B cell (primary cell): ENCODE measurements around the gene CEPT1. TPM values are rescaled to one million over a fixed set of nuclear protein-coding genes. Genes with fewer than 3 reads are reported as not detected.

Experiments
- ATAC-seq: fragments of 200-7000 bp; cut with Tn5 transposase; one replicate; pipeline ENCODE4 v1.10.0; 2021; ENCODE audit warnings: low read depth, mild to moderate bottlenecking, moderate number of reproducible peaks, moderate library complexity
- CTCF ChIA-PET: fragments of 350-600 bp; sonication (Branson Sonifier 250); formaldehyde crosslinking; loops from one replicate; lab custom pipeline; 2021; ENCODE audit warnings: antibody characterized with exemption, inconsistent platforms; lab: Charles Lee
- POLR2A ChIA-PET: fragments of 350-600 bp; sonication (Branson Sonifier 250); formaldehyde crosslinking; loops from one replicate; lab custom pipeline; 2021; ENCODE audit warnings: antibody characterized with exemption; lab: Charles Lee
- DNase-seq: peaks from one replicate; pipeline ENCODE4 v3.0.0; 2013
- H2AFZ ChIP-seq: 2 replicates; pipeline ENCODE4 v1.6.1; 2012; ENCODE audit warnings: mild to moderate bottlenecking, low read depth, low read length; ENCODE audit not compliant: insufficient read depth, poor library complexity, severe bottlenecking
- H3K27ac ChIP-seq, 2 donors: 1 replicate in 1 of 2; 2 replicates in 1 of 2; pipeline ENCODE4 v1.5.1; 2012 to 2013; ENCODE audit warnings: low read length in 2 of 2, mild to moderate bottlenecking in 2 of 2, moderate library complexity in 1 of 2
- H3K27me3 ChIP-seq, 4 experiments: fragments of 200-600 bp in 1 of 4; sonication (generic) in 1 of 4; replicated peaks in 1 of 4; 1 replicate in 2 of 4; 2 replicates in 2 of 4; pipeline versions ENCODE4 v1.6.1 to v1.7.0; 2013 to 2016; ENCODE audit warnings: low read length in 3 of 4, mild to moderate bottlenecking in 2 of 4, mixed read lengths in 1 of 4, moderate library complexity in 1 of 4; ENCODE audit not compliant: insufficient read depth in 4 of 4, control insufficient read depth in 3 of 4; ENCODE audit errors: control extremely low read depth in 1 of 4
- H3K36me3 ChIP-seq, 2 experiments: replicated peaks in 1 of 2; 1 replicate in 1 of 2; 2 replicates in 1 of 2; pipeline versions ENCODE4 v1.6.1 to v1.7.1; 2013; ENCODE audit warnings: low read length in 1 of 2; ENCODE audit not compliant: insufficient read depth in 2 of 2, control insufficient read depth in 1 of 2; ENCODE audit errors: control extremely low read depth in 1 of 2, extremely low read depth in 1 of 2
- H3K4me1 ChIP-seq, 2 donors: fragments of 200-600 bp in 1 of 2; sonication (generic) in 1 of 2; 1 replicate in 1 of 2; 2 replicates in 1 of 2; pipeline versions ENCODE4 v1.5.1 to v1.6.1; 2013 to 2017; ENCODE audit warnings: low read length in 2 of 2; ENCODE audit not compliant: control insufficient read depth in 2 of 2, insufficient read depth in 2 of 2
- H3K4me2 ChIP-seq: replicated peaks from 2 replicates; pipeline ENCODE3; 2012; ENCODE audit warnings: mild to moderate bottlenecking, low read depth, low read length; ENCODE audit not compliant: poor library complexity, severe bottlenecking
- H3K4me3 ChIP-seq, 5 experiments: fragments of 200-600 bp in 1 of 5; sonication (generic) in 1 of 5; 1 replicate in 3 of 5; 2 replicates in 2 of 5; pipeline versions ENCODE4 v1.5.1 to v1.7.0; 2011 to 2016; ENCODE audit warnings: low read length in 4 of 5, mild to moderate bottlenecking in 4 of 5, low read depth in 2 of 5, control low read depth in 1 of 5, moderate library complexity in 1 of 5; ENCODE audit not compliant: insufficient read depth in 1 of 5; ENCODE audit errors: control extremely low read depth in 1 of 5, extremely low read depth in 1 of 5
- H3K79me2 ChIP-seq: fragments of 200-600 bp; sonication (generic); one replicate; pipeline ENCODE4 v1.6.0; 2016; ENCODE audit warnings: low read length; ENCODE audit not compliant: control insufficient read depth, insufficient read depth
- H3K9ac ChIP-seq: fragments of 200-600 bp; sonication (generic); 2 replicates; pipeline ENCODE4 v1.6.1; 2017; ENCODE audit warnings: mild to moderate bottlenecking, low read length, moderate library complexity
- H3K9me3 ChIP-seq, 3 donors: one replicate each; pipeline versions ENCODE4 v1.6.1 to v1.7.1; 2013; ENCODE audit warnings: low read length in 2 of 3; ENCODE audit not compliant: control insufficient read depth in 2 of 3, insufficient read depth in 1 of 3; ENCODE audit errors: control extremely low read depth in 1 of 3
- H4K20me1 ChIP-seq: 2 replicates; pipeline ENCODE4 v1.6.0; 2012; ENCODE audit warnings: mild to moderate bottlenecking, low read length; ENCODE audit not compliant: insufficient read depth, control insufficient read depth, poor library complexity, severe bottlenecking
- H3K27ac Mint-ChIP-seq: one replicate; pipeline ENCODE4 v1.8.0; 2021; ENCODE audit warnings: mixed read lengths
- H3K27me3 Mint-ChIP-seq: one replicate; pipeline ENCODE4 v1.8.0; 2021; ENCODE audit warnings: mixed read lengths
- H3K4me1 Mint-ChIP-seq: one replicate; pipeline ENCODE4 v1.8.0; 2021; ENCODE audit warnings: mixed read lengths
- H3K4me3 Mint-ChIP-seq: one replicate; pipeline ENCODE4 v1.8.0; 2021; ENCODE audit warnings: mixed read lengths
- H3K9me3 Mint-ChIP-seq: one replicate; pipeline ENCODE4 v1.8.0; 2022; ENCODE audit warnings: mixed read lengths; ENCODE audit not compliant: insufficient read depth
- CTCF ChIP-seq: fragments of 200-600 bp; IDR thresholded peaks from one replicate; pipeline ENCODE4 v1.8.0; 2022; ENCODE audit warnings: antibody characterized with exemption, mild to moderate bottlenecking
- EZH2 ChIP-seq: IDR thresholded peaks from 2 replicates; pipeline ENCODE4 v1.6.1; 2012; ENCODE audit warnings: borderline replicate concordance, low read depth, mild to moderate bottlenecking, moderate library complexity, low read length; ENCODE audit not compliant: insufficient read depth, poor library complexity, severe bottlenecking
- WGBS: methylation state at CpG from one replicate; pipeline ENCODE4 v1.1.5; 2013; ENCODE audit warnings: missing lambda C conversion rate; ENCODE audit not compliant: insufficient coverage; 5-methylcytosine and 5-hydroxymethylcytosine counted together
- intact Hi-C: fragments of 100-400 bp; cut with micrococcal nuclease; formaldehyde crosslinking; loops from one replicate; pipeline ENCODE4 v1.10.0; 2022
- polyA plus RNA-seq: library from polyadenylated mRNA; depleted of rRNA; stranded (reverse); fragments of >200 nt; gene quantifications from 2 replicates; pipeline ENCODE4 v1.2.3, GENCODE V29; 2012
- total RNA-seq, 2 donors: library from RNA; stranded (reverse); fragments of 120-200 nt in 1 of 2; gene quantifications; 1 replicate in 1 of 2; 2 replicates in 1 of 2; pipeline versions ENCODE4 v1.2.3 to v1.2.4, GENCODE V29; 2013 to 2022

Gene CEPT1
- total and polyA plus RNA-seq, 2 donors (not counting 1 experiment from before 2014, with no cell fraction given): 47.1 to 83.5 TPM

DNA sequence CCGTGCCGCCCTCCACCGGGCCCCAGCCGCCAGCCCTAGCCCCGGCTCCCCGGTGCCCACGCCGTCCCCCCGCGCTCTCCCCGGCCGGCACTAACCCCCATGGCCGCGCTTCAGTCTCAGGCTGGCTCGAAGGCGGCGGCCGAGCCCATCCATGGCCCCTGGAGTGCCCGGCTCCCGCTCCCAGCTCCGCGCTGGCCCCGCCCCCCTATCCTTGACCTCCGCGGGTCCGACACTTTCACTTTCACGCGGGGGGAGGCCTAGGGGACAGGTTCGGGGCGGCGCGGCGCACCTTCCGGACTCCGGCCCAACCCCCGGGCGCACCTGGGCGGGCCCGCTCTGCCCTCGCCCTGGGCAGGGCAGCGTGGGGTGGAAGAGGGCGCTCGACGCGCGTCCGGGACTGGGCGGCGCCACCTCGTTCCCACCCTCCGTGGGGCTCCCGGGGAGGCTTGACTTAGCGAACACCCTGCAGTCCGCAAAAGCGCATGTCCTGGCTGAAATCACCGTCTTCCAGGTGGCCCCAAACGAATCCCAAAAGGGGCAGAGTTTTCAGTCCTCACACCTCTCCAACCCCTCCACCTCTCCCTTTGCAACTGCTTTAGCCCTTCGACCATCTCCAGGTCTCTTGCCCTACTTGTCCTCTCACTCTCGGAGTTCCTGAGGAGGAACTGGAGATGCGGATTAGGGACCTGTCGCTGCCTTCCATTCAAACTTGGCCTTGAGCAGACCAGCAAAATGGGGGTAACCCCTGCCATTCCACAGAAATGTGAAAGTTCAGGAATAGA is 64.4 kb downstream of the CEPT1 start:
- no peaks in the 10 kb centered on the region for H4K20me1 ChIP-seq
- Mint-ChIP-seq H3K27ac (peak overlapping the region; percentile 96), H3K9me3 (no peaks in the 10 kb centered on the region), H3K4me3 (peak overlapping the region; percentile 91), H3K27me3 (no peaks in the 10 kb centered on the region), H3K4me1 (peaks cover 76% of the 10 kb centered on the region)
- 1% methylated on average over 60 of the region's 61 CpGs for WGBS
- intact Hi-C loops: loop anchor here (1.0 to 10.0 kb wide), 7 partner anchors 12 to 420 kb away; partner anchors contain the start of genes ATP5PB, CEPT1, DRAM2 and LRIF1
- H2AFZ ChIP-seq: peak overlapping the region; percentile 84
- peak overlapping the region; percentile 83 for H3K9ac ChIP-seq
- H3K36me3 ChIP-seq: peaks cover 0 to 13% of the 10 kb centered on the region in 2 experiments
- DNase-seq (peak; percentile 85), ATAC-seq (peak; percentile 83)
- H3K4me3 ChIP-seq: peak overlapping the region; percentile 12 to 87 (median 71)
- H3K79me2 ChIP-seq: peaks cover 42% of the 10 kb centered on the region
- no peaks in the 10 kb centered on the region for H3K9me3 ChIP-seq
- ChIA-PET CTCF (interaction anchor here (0.7 to 9.3 kb wide), 9 partner anchors 13 to 238 kb away, joined by 3 to 205 read pairs (median 3); no protein-coding TSS in a partner anchor), POLR2A (interaction anchor here (0.7 to 7.8 kb wide), 13 partner anchors 12 to 303 kb away, joined by 3 to 138 read pairs (median 5); partner anchors contain the start of genes CEPT1 and DRAM2)
- H3K27ac ChIP-seq: peak overlapping the region; percentile 88 to 96
- TF ChIP-seq CTCF: no peak
- TF ChIP-seq EZH2: no peak
- H3K4me2 ChIP-seq: peak overlapping the region; percentile 88
- no peaks in the 10 kb centered on the region for H3K27me3 ChIP-seq
- peaks cover 58 to 68% of the 10 kb centered on the region in 2 donors for H3K4me1 ChIP-seq
